Measurements from ENCODE around the gene NBPF26.
"Not testable (repeated sequence)": the region's sequence is repeated elsewhere in the genome, so short reads cannot be mapped to it uniquely, and the experiment has no call there.

NBPF26 gene

GRCh38 chr1:120859615-120860234, 136.0 kb downstream of the NBPF26 start:
- not testable (repeated sequence) for FAIRE-seq

- not testable (repeated sequence) for FAIRE-seq
These were observed 154.5 kb downstream of the NBPF26 start for GRCh38 chr1:120878206-120878605.

- FAIRE-seq, result not testable (repeated sequence)
These were observed 156.3 kb downstream of the NBPF26 start for GRCh38 chr1:120880056-120880455.

- not testable (repeated sequence) for FAIRE-seq
These were observed 158.2 kb downstream of the NBPF26 start for GRCh38 chr1:120881934-120882333.
